GM23338 (cell line): Measurements from ENCODE around the gene TERT. TPM values are rescaled to one million over a fixed set of nuclear protein-coding genes. Genes with fewer than 3 reads are reported as not detected.

Source experiments
- ATAC-seq: fragments of 200-7000 bp; cut with Tn5 transposase; 3 replicates; pipeline ENCODE4 v1.9.1; 2020
- DNase-seq: peaks from one replicate; pipeline ENCODE4 v3.0.0-alpha.2; 2015; ENCODE audit warnings: low spot score
- H2AFZ ChIP-seq: fragments of 200-600 bp; sonication (generic); 2 replicates; pipeline ENCODE4 v1.8.0; 2016; ENCODE audit warnings: antibody characterized with exemption, mild to moderate bottlenecking, moderate library complexity
- H3F3A ChIP-seq: fragments of 200-600 bp; sonication (generic); replicated peaks from 2 replicates; pipeline ENCODE4 v1.8.0; 2017; ENCODE audit warnings: antibody characterized with exemption, mixed run types, low read depth
- H3K27ac ChIP-seq: fragments of 200-600 bp; sonication (generic); 2 replicates; pipeline ENCODE4 v1.6.1; 2016; ENCODE audit warnings: low read depth
- H3K27me3 ChIP-seq: fragments of 200-600 bp; sonication (generic); 2 replicates; pipeline ENCODE4 v1.8.0; 2016; ENCODE audit warnings: mild to moderate bottlenecking, mixed run types, moderate library complexity; ENCODE audit not compliant: insufficient read depth
- H3K36me3 ChIP-seq: fragments of 200-600 bp; sonication (generic); 2 replicates; pipeline ENCODE4 v1.8.0; 2016; ENCODE audit warnings: mild to moderate bottlenecking; ENCODE audit not compliant: insufficient read depth
- H3K4me1 ChIP-seq: fragments of 200-600 bp; sonication (generic); 2 replicates; pipeline ENCODE4 v1.8.0; 2016; ENCODE audit warnings: mild to moderate bottlenecking, moderate library complexity; ENCODE audit not compliant: insufficient read depth
- H3K4me2 ChIP-seq: fragments of 200-600 bp; sonication (generic); 2 replicates; pipeline ENCODE4 v1.7.1; 2017; ENCODE audit warnings: mixed run types
- H3K4me3 ChIP-seq: fragments of 200-600 bp; sonication (generic); 2 replicates; pipeline ENCODE4 v1.6.1; 2016; ENCODE audit warnings: mixed run types
- H3K79me2 ChIP-seq: fragments of 200-600 bp; sonication (generic); replicated peaks from 2 replicates; pipeline ENCODE4 v1.8.0; 2017; ENCODE audit warnings: mild to moderate bottlenecking; ENCODE audit not compliant: insufficient read depth
- H3K9me2 ChIP-seq: fragments of 200-600 bp; sonication (generic); 2 replicates; pipeline ENCODE4 v1.8.0; 2017; ENCODE audit not compliant: insufficient read depth
- H4K20me1 ChIP-seq: fragments of 200-600 bp; sonication (generic); replicated peaks from 2 replicates; pipeline ENCODE4 v1.8.0; 2017; ENCODE audit warnings: mild to moderate bottlenecking; ENCODE audit not compliant: insufficient read depth
- H3K27ac Mint-ChIP-seq: 2 replicates; pipeline ENCODE4 v1.8.0; 2020; ENCODE audit warnings: inconsistent platforms, mild to moderate bottlenecking, moderate library complexity, mixed read lengths
- H3K27me3 Mint-ChIP-seq: 3 replicates; pipeline ENCODE4 v1.8.0; 2022; ENCODE audit warnings: low read depth, mild to moderate bottlenecking, moderate library complexity, mixed read lengths, inconsistent platforms; ENCODE audit not compliant: insufficient read depth, poor library complexity
- H3K36me3 Mint-ChIP-seq: 3 replicates; pipeline ENCODE4 v1.8.0; 2021; ENCODE audit warnings: low read depth, mild to moderate bottlenecking, inconsistent platforms, moderate library complexity, mixed read lengths
- H3K4me1 Mint-ChIP-seq: 3 replicates; pipeline ENCODE4 v1.8.0; 2020; ENCODE audit warnings: mild to moderate bottlenecking, inconsistent platforms, mixed read lengths
- H3K4me3 Mint-ChIP-seq: 3 replicates; pipeline ENCODE4 v1.8.0; 2021; ENCODE audit warnings: moderate library complexity, mild to moderate bottlenecking, inconsistent platforms, mixed read lengths
- H3K9me3 Mint-ChIP-seq: 3 replicates; pipeline ENCODE4 v1.8.0; 2020; ENCODE audit warnings: moderate library complexity, mild to moderate bottlenecking, inconsistent platforms, mixed read lengths
- CREB1 ChIP-seq: fragments of 250-450 bp; sonication (Bioruptor Pico); IDR thresholded peaks from 2 replicates; pipeline ENCODE4 v1.5.0; 2020; ENCODE audit warnings: low read depth, mild to moderate bottlenecking, moderate library complexity
- CTCF ChIP-seq, 2 experiments: fragments of 200-600 bp in 1 of 2; sonication (generic) in 1 of 2; conservative IDR thresholded peaks; 2 replicates each; pipeline versions ENCODE4 v1.5.1 to v1.6.1; 2016 to 2017; ENCODE audit warnings: antibody characterized with exemption in 2 of 2, low read depth in 2 of 2, mild to moderate bottlenecking in 2 of 2, moderate library complexity in 1 of 2
- EZH2 ChIP-seq: fragments of 200-600 bp; sonication (generic); IDR thresholded peaks from one replicate; pipeline ENCODE4 v1.8.0; 2017; ENCODE audit warnings: antibody characterized with exemption, mild to moderate bottlenecking, low read depth; ENCODE audit not compliant: unreplicated experiment
- EZH2phosphoT487 ChIP-seq: fragments of 200-600 bp; sonication (generic); IDR thresholded peaks from one replicate; pipeline ENCODE4 v1.8.1; 2018; ENCODE audit warnings: antibody characterized with exemption; ENCODE audit not compliant: unreplicated experiment
- JUNB ChIP-seq: IDR thresholded peaks from one replicate; pipeline ENCODE4 v1.6.1; 2016; ENCODE audit warnings: antibody characterized with exemption; ENCODE audit not compliant: unreplicated experiment
- NANOG ChIP-seq: IDR thresholded peaks from 2 replicates; pipeline ENCODE4 v1.6.1; 2016; ENCODE audit warnings: antibody characterized with exemption, borderline replicate concordance
- POLR2AphosphoS5 ChIP-seq: IDR thresholded peaks from 2 replicates; pipeline ENCODE4 v1.6.1; 2016; ENCODE audit warnings: antibody characterized with exemption, low read depth
- REST ChIP-seq: IDR thresholded peaks from one replicate; pipeline ENCODE4 v1.6.1; 2018; ENCODE audit warnings: antibody characterized with exemption; ENCODE audit not compliant: unreplicated experiment
- STAT1 ChIP-seq: IDR thresholded peaks from one replicate; pipeline ENCODE4 v1.6.1; 2016; ENCODE audit warnings: antibody characterized with exemption; ENCODE audit not compliant: unreplicated experiment
- ZNF114 ChIP-seq: fragments of 250-450 bp; sonication (Bioruptor Pico); IDR thresholded peaks from 2 replicates; pipeline ENCODE4 v1.5.0; 2020; ENCODE audit warnings: mild to moderate bottlenecking, moderate library complexity
- ZNF331 ChIP-seq: fragments of 250-450 bp; sonication (Bioruptor Pico); IDR thresholded peaks from 2 replicates; pipeline ENCODE4 v1.5.0; 2020; ENCODE audit warnings: low read depth, mild to moderate bottlenecking, moderate library complexity
- polyA plus RNA-seq: library from polyadenylated mRNA; unstranded; fragments of >200 nt; fragmentation: Nextera tagmentation; extraction: Ambion mirVana; gene quantifications from 2 replicates; pipeline ENCODE4 v1.2.1, GENCODE V29; 2016
- total RNA-seq: library from RNA; depleted of rRNA; stranded (reverse); fragments of >200 nt; shearing (Covaris generic); gene quantifications from 2 replicates; pipeline ENCODE4 v1.2.3, GENCODE V29; 2014
- TF ChIP-seq, protein P1 (sequence below): IDR thresholded peaks from 2 replicates; pipeline ENCODE4 v1.6.1; 2016; ENCODE audit warnings: antibody characterized with exemption
- TF ChIP-seq, protein P2 (sequence below): fragments of 250-450 bp; sonication (Bioruptor Pico); IDR thresholded peaks from 2 replicates; pipeline ENCODE4 v1.5.0; 2020; ENCODE audit warnings: mild to moderate bottlenecking, moderate library complexity

TERT gene
- total and polyA plus RNA-seq, 2 experiments from 2014 or later = 9.8 to 46.4 TPM

GRCh38 chr5:1209896-1210776 is 84.7 kb downstream of the TERT start:
- no peak overlapping the region for H3K27ac Mint-ChIP-seq
- Histone ChIP-seq H3K27me3 (no peaks in the 10 kb centered on the region), H2AFZ (no peak overlapping the region), H3K4me1 (no peaks in the 10 kb centered on the region), H3K36me3 (no peaks in the 10 kb centered on the region), H3K9me2 (no peaks in the 10 kb centered on the region), H3K79me2 (no peaks in the 10 kb centered on the region), H3K27ac (no peak overlapping the region), H3F3A (no peaks in the 10 kb centered on the region), H3K4me2 (no peak overlapping the region), H3K4me3 (no peak overlapping the region), H4K20me1 (no peaks in the 10 kb centered on the region; the same call in 1 of the 2 replicates)
- DNase-seq = no peak
- ATAC-seq = no peak
- no peak overlapping the region for H3K4me3 Mint-ChIP-seq
- no peaks in the 10 kb centered on the region; the same call in 2 of the 3 replicates for H3K36me3 Mint-ChIP-seq
- H3K9me3 Mint-ChIP-seq = no peaks in the 10 kb centered on the region; the same call in 2 of the 3 replicates
- TF ChIP-seq CTCF (conservative IDR thresholded peaks at IDR 0.05; ENCODE audit: low read depth in 2 of 2) = no peak
- no peak for TF ChIP-seq ZNF114
- no peak for TF ChIP-seq REST
- TF ChIP-seq EZH2 = no peak
- TF ChIP-seq CREB1 (CRISPR knock-in tag) = no peak
- TF ChIP-seq JUNB = no peak
- no peak for TF ChIP-seq POLR2AphosphoS5
- TF ChIP-seq EZH2phosphoT487 = no peak
- no peak for TF ChIP-seq ZNF331 (CRISPR knock-in tag)
- TF ChIP-seq NANOG = no peak
- TF ChIP-seq, protein P1, sequence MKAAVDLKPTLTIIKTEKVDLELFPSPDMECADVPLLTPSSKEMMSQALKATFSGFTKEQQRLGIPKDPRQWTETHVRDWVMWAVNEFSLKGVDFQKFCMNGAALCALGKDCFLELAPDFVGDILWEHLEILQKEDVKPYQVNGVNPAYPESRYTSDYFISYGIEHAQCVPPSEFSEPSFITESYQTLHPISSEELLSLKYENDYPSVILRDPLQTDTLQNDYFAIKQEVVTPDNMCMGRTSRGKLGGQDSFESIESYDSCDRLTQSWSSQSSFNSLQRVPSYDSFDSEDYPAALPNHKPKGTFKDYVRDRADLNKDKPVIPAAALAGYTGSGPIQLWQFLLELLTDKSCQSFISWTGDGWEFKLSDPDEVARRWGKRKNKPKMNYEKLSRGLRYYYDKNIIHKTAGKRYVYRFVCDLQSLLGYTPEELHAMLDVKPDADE = no peak
- TF ChIP-seq, protein P2, sequence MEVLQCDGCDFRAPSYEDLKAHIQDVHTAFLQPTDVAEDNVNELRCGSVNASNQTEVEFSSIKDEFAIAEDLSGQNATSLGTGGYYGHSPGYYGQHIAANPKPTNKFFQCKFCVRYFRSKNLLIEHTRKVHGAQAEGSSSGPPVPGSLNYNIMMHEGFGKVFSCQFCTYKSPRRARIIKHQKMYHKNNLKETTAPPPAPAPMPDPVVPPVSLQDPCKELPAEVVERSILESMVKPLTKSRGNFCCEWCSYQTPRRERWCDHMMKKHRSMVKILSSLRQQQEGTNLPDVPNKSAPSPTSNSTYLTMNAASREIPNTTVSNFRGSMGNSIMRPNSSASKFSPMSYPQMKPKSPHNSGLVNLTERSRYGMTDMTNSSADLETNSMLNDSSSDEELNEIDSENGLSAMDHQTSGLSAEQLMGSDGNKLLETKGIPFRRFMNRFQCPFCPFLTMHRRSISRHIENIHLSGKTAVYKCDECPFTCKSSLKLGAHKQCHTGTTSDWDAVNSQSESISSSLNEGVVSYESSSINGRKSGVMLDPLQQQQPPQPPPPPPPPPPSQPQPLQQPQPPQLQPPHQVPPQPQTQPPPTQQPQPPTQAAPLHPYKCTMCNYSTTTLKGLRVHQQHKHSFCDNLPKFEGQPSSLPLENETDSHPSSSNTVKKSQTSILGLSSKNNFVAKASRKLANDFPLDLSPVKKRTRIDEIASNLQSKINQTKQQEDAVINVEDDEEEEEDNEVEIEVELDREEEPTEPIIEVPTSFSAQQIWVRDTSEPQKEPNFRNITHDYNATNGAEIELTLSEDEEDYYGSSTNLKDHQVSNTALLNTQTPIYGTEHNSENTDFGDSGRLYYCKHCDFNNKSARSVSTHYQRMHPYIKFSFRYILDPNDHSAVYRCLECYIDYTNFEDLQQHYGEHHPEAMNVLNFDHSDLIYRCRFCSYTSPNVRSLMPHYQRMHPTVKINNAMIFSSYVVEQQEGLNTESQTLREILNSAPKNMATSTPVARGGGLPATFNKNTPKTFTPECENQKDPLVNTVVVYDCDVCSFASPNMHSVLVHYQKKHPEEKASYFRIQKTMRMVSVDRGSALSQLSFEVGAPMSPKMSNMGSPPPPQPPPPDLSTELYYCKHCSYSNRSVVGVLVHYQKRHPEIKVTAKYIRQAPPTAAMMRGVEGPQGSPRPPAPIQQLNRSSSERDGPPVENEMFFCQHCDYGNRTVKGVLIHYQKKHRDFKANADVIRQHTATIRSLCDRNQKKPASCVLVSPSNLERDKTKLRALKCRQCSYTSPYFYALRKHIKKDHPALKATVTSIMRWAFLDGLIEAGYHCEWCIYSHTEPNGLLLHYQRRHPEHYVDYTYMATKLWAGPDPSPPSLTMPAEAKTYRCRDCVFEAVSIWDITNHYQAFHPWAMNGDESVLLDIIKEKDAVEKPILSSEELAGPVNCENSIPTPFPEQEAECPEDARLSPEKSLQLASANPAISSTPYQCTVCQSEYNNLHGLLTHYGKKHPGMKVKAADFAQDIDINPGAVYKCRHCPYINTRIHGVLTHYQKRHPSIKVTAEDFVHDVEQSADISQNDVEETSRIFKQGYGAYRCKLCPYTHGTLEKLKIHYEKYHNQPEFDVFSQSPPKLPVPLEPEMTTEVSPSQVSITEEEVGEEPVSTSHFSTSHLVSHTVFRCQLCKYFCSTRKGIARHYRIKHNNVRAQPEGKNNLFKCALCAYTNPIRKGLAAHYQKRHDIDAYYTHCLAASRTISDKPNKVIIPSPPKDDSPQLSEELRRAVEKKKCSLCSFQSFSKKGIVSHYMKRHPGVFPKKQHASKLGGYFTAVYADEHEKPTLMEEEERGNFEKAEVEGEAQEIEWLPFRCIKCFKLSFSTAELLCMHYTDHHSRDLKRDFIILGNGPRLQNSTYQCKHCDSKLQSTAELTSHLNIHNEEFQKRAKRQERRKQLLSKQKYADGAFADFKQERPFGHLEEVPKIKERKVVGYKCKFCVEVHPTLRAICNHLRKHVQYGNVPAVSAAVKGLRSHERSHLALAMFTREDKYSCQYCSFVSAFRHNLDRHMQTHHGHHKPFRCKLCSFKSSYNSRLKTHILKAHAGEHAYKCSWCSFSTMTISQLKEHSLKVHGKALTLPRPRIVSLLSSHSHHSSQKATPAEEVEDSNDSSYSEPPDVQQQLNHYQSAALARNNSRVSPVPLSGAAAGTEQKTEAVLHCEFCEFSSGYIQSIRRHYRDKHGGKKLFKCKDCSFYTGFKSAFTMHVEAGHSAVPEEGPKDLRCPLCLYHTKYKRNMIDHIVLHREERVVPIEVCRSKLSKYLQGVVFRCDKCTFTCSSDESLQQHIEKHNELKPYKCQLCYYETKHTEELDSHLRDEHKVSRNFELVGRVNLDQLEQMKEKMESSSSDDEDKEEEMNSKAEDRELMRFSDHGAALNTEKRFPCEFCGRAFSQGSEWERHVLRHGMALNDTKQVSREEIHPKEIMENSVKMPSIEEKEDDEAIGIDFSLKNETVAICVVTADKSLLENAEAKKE (CRISPR knock-in tag) = no peak
- no peak for TF ChIP-seq STAT1
- peaks cover 7% of the 10 kb centered on the region for H3K27me3 Mint-ChIP-seq
- peaks cover 7% of the 10 kb centered on the region for H3K4me1 Mint-ChIP-seq
